Left colon (tissue), 2 donors: ENCODE results near the gene TPBGL. TPM values are rescaled to one million over a fixed set of nuclear protein-coding genes. Genes with fewer than 3 reads are reported as not detected.

ENCODE experiments used
- ATAC-seq: fragments of 200-7000 bp; cut with Tn5 transposase; one replicate; pipeline ENCODE4 v1.9.1; 2020; ENCODE audit warnings: mild to moderate bottlenecking, moderate library complexity
- DNase-seq, 2 donors: peaks; one replicate each; pipeline ENCODE4 v3.0.0-alpha.2; 2020
- intact Hi-C, 2 donors: fragments of 100-400 bp; cut with DNase I in 1 of 2; cut with micrococcal nuclease in 1 of 2; formaldehyde crosslinking; loops; one replicate each; pipeline versions ENCODE4 v1.11.2 to v1.14.0; 2022; cut with DNase I, micrococcal nuclease
- total RNA-seq, 2 donors: library from RNA; stranded (reverse); fragmentation: NEBNext Ultra II Directional; extraction: Animal tissue kit (Norgen Biotek cat#: 25700); gene quantifications; one replicate each; pipeline ENCODE4 v1.2.1, GENCODE V29; 2021
- donor health status: DM: no; HTN: no; CAD: no.
- donor health status: DM: yes; HTN: yes; CAD: no.

The TPBGL gene
- total RNA-seq, 2 donors from 2014 or later, result 0.11 TPM; not detected in 1

- intact Hi-C loops, result no loop called here
- peak in 1 of 2 donors; percentile 8 for DNase-seq
- ATAC-seq, result no peak
Observed at GRCh38 chr11:75277211-75277805, 36.7 kb downstream of the TPBGL start.

- DNase-seq, result peak in 1 of 2 donors; percentile 18
- ATAC-seq, result no peak
- intact Hi-C loops, result no loop called here
Observed at GRCh38 chr11:75277991-75278790, 37.6 kb downstream of the TPBGL start.

GRCh38 chr11:75279273-75279672 lies 38.7 kb downstream of the TPBGL start:
- DNase-seq, result peak in 1 of 2 donors; percentile 18
- intact Hi-C loops, result no loop called here
- no peak for ATAC-seq

- DNase-seq (peak; percentile 66 to 80), ATAC-seq (peak; percentile 83)
- intact Hi-C loops, result loop anchor here in 1 of 2 donors (1.0 kb wide), 1 partner anchor 104 kb away; no protein-coding TSS in a partner anchor
Observed at GRCh38 chr11:75280227-75280701, 39.7 kb downstream of the TPBGL start.

- intact Hi-C loops, result loop anchor here in 1 of 2 donors (1.0 kb wide), 1 partner anchor 103 kb away; no protein-coding TSS in a partner anchor
- DNase-seq, result peak; percentile 31 to 54
Observed at GRCh38 chr11:75280770-75281468, 40.3 kb downstream of the TPBGL start.

GRCh38 chr11:75281469-75282095 lies 41.0 kb downstream of the TPBGL start:
- no peak for DNase-seq
- ATAC-seq, result no peak
- intact Hi-C loops, result no loop called here

More at GRCh38 chr11:75280770-75281468, 40.3 kb downstream of the TPBGL start:
- peak; percentile 71 for ATAC-seq

GRCh38 chr11:75283391-75283931 lies 42.9 kb downstream of the TPBGL start:
- DNase-seq (no peak), ATAC-seq (no peak)
- intact Hi-C loops, result no loop called here

GRCh38 chr11:75285776-75286360 lies 45.3 kb downstream of the TPBGL start:
- DNase-seq (no peak), ATAC-seq (no peak)
- intact Hi-C loops, result no loop called here

GRCh38 chr11:75286826-75287465 lies 46.4 kb downstream of the TPBGL start:
- no peak for ATAC-seq
- DNase-seq, result no peak
- intact Hi-C loops, result no loop called here

- ATAC-seq, result no peak
- intact Hi-C loops, result no loop called here
- DNase-seq, result no peak
Observed at GRCh38 chr11:75287579-75287978, 47.0 kb downstream of the TPBGL start.

- intact Hi-C loops, result no loop called here
- DNase-seq, result no peak
- ATAC-seq, result no peak
Observed at GRCh38 chr11:75289511-75289760, 48.9 kb downstream of the TPBGL start.

GRCh38 chr11:75289919-75290318 lies 49.3 kb downstream of the TPBGL start:
- ATAC-seq (no peak), DNase-seq (no peak)
- intact Hi-C loops, result no loop called here

- intact Hi-C loops, result no loop called here
- no peak for ATAC-seq
- DNase-seq, result no peak
Observed at GRCh38 chr11:75291741-75292140, 51.2 kb downstream of the TPBGL start.

- ATAC-seq (no peak), DNase-seq (no peak)
- intact Hi-C loops, result no loop called here
Observed at GRCh38 chr11:75292943-75293342, 52.4 kb downstream of the TPBGL start.
